Fibroblast of pulmonary artery (primary cell): ENCODE data around the gene HPS4.

Experiments
- DNase-seq: peaks from one replicate; pipeline ENCODE4 v3.0.0-alpha.2; 2010; ENCODE audit warnings: low read depth
- H3K4me3 ChIP-seq: replicated peaks from 2 replicates; pipeline ENCODE4 v1.5.1; 2011; ENCODE audit warnings: low read depth, mild to moderate bottlenecking, control low read depth, low read length, moderate library complexity
- CTCF ChIP-seq: IDR thresholded peaks from 2 replicates; pipeline ENCODE4 v1.5.1; 2011; ENCODE audit warnings: mild to moderate bottlenecking, control low read depth, low read length, inconsistent platforms; ENCODE audit errors: missing control alignments

The HPS4 gene

GRCh38 chr22:26452236-26453016 is 31.2 kb downstream of the HPS4 start:
- no peak for TF ChIP-seq CTCF
- DNase-seq = no peak
- no peak overlapping the region for H3K4me3 ChIP-seq

DNA sequence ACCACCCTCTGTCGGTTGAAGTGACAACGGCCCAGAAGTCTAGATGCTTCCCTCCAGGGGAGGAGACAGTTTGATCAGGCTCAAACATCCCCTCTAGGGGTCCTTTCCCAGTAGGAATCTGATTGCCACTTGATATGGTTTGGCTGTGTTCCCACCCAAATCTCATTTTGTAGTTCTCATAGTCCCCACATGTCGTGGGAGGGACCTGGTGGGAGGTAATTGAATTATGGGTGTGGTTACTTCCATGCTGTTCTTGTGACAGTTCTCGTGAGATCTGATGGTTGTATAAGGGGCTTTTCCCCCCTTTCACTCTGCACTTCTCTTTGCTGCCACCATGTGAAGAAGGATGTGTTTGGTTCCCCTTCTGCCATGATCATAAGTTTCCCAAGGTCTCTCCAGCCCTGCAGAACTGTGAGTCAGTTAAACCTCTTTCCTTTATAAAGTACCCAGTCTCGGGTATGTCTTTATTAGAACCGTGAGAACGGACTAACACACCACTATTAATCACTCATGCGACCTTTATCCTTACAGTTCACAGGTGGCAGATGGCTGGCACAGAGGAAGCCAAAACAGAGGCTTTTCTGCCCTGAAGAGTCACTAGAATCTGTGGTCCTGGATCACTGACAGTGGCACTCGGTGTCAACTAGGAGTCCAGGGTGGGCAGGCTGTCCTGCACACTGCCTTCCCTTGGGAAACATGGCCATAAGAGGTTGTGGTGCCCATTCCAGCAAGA is 33.0 kb downstream of the HPS4 start:
- DNase-seq = no peak
- H3K4me3 ChIP-seq = no peak overlapping the region
- TF ChIP-seq CTCF = no peak

- TF ChIP-seq CTCF = no peak
- H3K4me3 ChIP-seq = no peak overlapping the region
Observed at GRCh38 chr22:26448941-26449340, 34.6 kb downstream of the HPS4 start.

GRCh38 chr22:26448334-26448733 is 35.2 kb downstream of the HPS4 start:
- no peak for TF ChIP-seq CTCF
- DNase-seq = no peak

More at GRCh38 chr22:26448941-26449340, 34.6 kb downstream of the HPS4 start:
- no peak for DNase-seq

GRCh38 chr22:26447584-26448329 is 35.8 kb downstream of the HPS4 start:
- no peak for TF ChIP-seq CTCF
- no peak overlapping the region for H3K4me3 ChIP-seq
- no peak for DNase-seq

More at GRCh38 chr22:26448334-26448733, 35.2 kb downstream of the HPS4 start:
- H3K4me3 ChIP-seq = no peak overlapping the region

GRCh38 chr22:26446808-26447515 is 36.6 kb downstream of the HPS4 start:
- no peak for DNase-seq
- no peak overlapping the region for H3K4me3 ChIP-seq
- TF ChIP-seq CTCF = no peak
